HFF-Myc (cell line): ENCODE data around the gene TMEM80.

Experiments
- DNase-seq: peaks from one replicate; pipeline ENCODE4 v3.0.0-alpha.2; 2011; ENCODE audit warnings: low read depth; ENCODE audit errors: extremely low read depth
- H3K4me3 ChIP-seq: replicated peaks from 2 replicates; pipeline ENCODE4 v1.5.1; 2011; ENCODE audit warnings: low read depth, mild to moderate bottlenecking, control low read depth, low read length
- CTCF ChIP-seq: IDR thresholded peaks from 2 replicates; pipeline ENCODE4 v1.5.1; 2012; ENCODE audit warnings: mild to moderate bottlenecking, low read depth, low read length, control low read depth; ENCODE audit errors: missing control alignments

Gene TMEM80

GRCh38 chr11:709109-709997 lies 13.7 kb downstream of the TMEM80 start:
- H3K4me3 ChIP-seq: no peak overlapping the region
- no peak for DNase-seq
- no peak for TF ChIP-seq CTCF

- TF ChIP-seq CTCF: no peak
- no peak overlapping the region for H3K4me3 ChIP-seq
- DNase-seq: no peak
Observed at GRCh38 chr11:714436-714835, 18.8 kb downstream of the TMEM80 start.

- TF ChIP-seq CTCF: no peak
- H3K4me3 ChIP-seq: no peak overlapping the region
- DNase-seq: no peak
Observed at GRCh38 chr11:719214-720016, 23.8 kb downstream of the TMEM80 start.

- H3K4me3 ChIP-seq: no peak overlapping the region
- no peak for TF ChIP-seq CTCF
- DNase-seq: no peak
Observed at GRCh38 chr11:720017-720641, 24.5 kb downstream of the TMEM80 start.

- no peak overlapping the region for H3K4me3 ChIP-seq
- no peak for DNase-seq
- no peak for TF ChIP-seq CTCF
Observed at GRCh38 chr11:720642-721246, 25.1 kb downstream of the TMEM80 start.

- no peak overlapping the region for H3K4me3 ChIP-seq
- DNase-seq: no peak
- TF ChIP-seq CTCF: no peak
Observed at GRCh38 chr11:721247-721740, 25.7 kb downstream of the TMEM80 start.
